MG63 (cell line): Measurements from ENCODE around the gene NAPB. TPM values are rescaled to one million over a fixed set of nuclear protein-coding genes. Genes with fewer than 3 reads are reported as not detected.

Source experiments
- DNase-seq: peaks from one replicate; pipeline ENCODE4 v3.0.0-alpha.2; 2020
- H3K27me3 ChIP-seq: fragments of 250-450 bp; sonication (Bioruptor Pico); 2 replicates; pipeline ENCODE4 v1.5.1; 2020; ENCODE audit warnings: mild to moderate bottlenecking, moderate library complexity
- H3K36me3 ChIP-seq: fragments of 250-450 bp; sonication (Bioruptor Pico); 2 replicates; pipeline ENCODE4 v1.5.1; 2020; ENCODE audit warnings: mild to moderate bottlenecking, moderate library complexity
- H3K4me3 ChIP-seq: fragments of 250-450 bp; sonication (Bioruptor Pico); 2 replicates; pipeline ENCODE4 v1.5.1; 2020; ENCODE audit warnings: mild to moderate bottlenecking, moderate library complexity
- H3K9me3 ChIP-seq: fragments of 250-450 bp; sonication (Bioruptor Pico); 2 replicates; pipeline ENCODE4 v1.5.1; 2020; ENCODE audit warnings: mild to moderate bottlenecking, moderate library complexity
- total RNA-seq: library from RNA; depleted of rRNA; stranded (reverse); fragments of >200 nt; shearing (Covaris generic); gene quantifications from 2 replicates; pipeline ENCODE4 v1.2.3, GENCODE V29; 2014; ENCODE audit warnings: low replicate concordance

NAPB gene
- total RNA-seq, 1 experiment from 2014 or later, result 0.82 TPM

- Histone ChIP-seq H3K9me3 (no peaks in the 10 kb centered on the region), H3K4me3 (no peak overlapping the region), H3K36me3 (no peaks in the 10 kb centered on the region), H3K27me3 (no peaks in the 10 kb centered on the region)
- DNase-seq, result no peak
These were observed 6.6 kb downstream of the NAPB start for GRCh38 chr20:23414526-23415188.

- Histone ChIP-seq H3K9me3 (no peaks in the 10 kb centered on the region), H3K27me3 (no peaks in the 10 kb centered on the region), H3K4me3 (no peak overlapping the region), H3K36me3 (no peaks in the 10 kb centered on the region)
- no peak for DNase-seq
These were observed 7.3 kb downstream of the NAPB start for GRCh38 chr20:23413862-23414422.

- DNase-seq, result no peak
- no peaks in the 10 kb centered on the region for H3K9me3 ChIP-seq
These were observed 9.3 kb downstream of the NAPB start for GRCh38 chr20:23412026-23412425.

GRCh38 chr20:23410916-23411695, 10.2 kb downstream of the NAPB start:
- no peaks in the 10 kb centered on the region for H3K36me3 ChIP-seq
- no peaks in the 10 kb centered on the region for H3K27me3 ChIP-seq
- DNase-seq, result no peak
- H3K4me3 ChIP-seq, result no peak overlapping the region
- no peaks in the 10 kb centered on the region for H3K9me3 ChIP-seq

More at GRCh38 chr20:23412026-23412425, 9.3 kb downstream of the NAPB start:
- H3K27me3 ChIP-seq, result no peaks in the 10 kb centered on the region
- no peak overlapping the region for H3K4me3 ChIP-seq
- no peaks in the 10 kb centered on the region for H3K36me3 ChIP-seq

- no peaks in the 10 kb centered on the region for H3K27me3 ChIP-seq
- no peaks in the 10 kb centered on the region for H3K36me3 ChIP-seq
- DNase-seq, result no peak
- no peak overlapping the region for H3K4me3 ChIP-seq
- H3K9me3 ChIP-seq, result no peaks in the 10 kb centered on the region
These were observed 11.5 kb downstream of the NAPB start for GRCh38 chr20:23409800-23410199.

- H3K36me3 ChIP-seq, result no peaks in the 10 kb centered on the region
- H3K9me3 ChIP-seq, result no peaks in the 10 kb centered on the region
- H3K27me3 ChIP-seq, result no peaks in the 10 kb centered on the region
- H3K4me3 ChIP-seq, result no peak overlapping the region
- DNase-seq, result no peak
These were observed 12.3 kb downstream of the NAPB start for GRCh38 chr20:23408957-23409356.

- no peaks in the 10 kb centered on the region for H3K36me3 ChIP-seq
- no peak overlapping the region for H3K4me3 ChIP-seq
- no peaks in the 10 kb centered on the region for H3K9me3 ChIP-seq
- no peak for DNase-seq
- no peaks in the 10 kb centered on the region for H3K27me3 ChIP-seq
These were observed 13.4 kb downstream of the NAPB start for GRCh38 chr20:23407781-23408464.

- no peaks in the 10 kb centered on the region for H3K27me3 ChIP-seq
These were observed 14.4 kb downstream of the NAPB start for GRCh38 chr20:23406880-23407279.

GRCh38 chr20:23404196-23404595, 17.1 kb downstream of the NAPB start:
- no peaks in the 10 kb centered on the region for H3K27me3 ChIP-seq
- DNase-seq, result no peak
- no peak overlapping the region for H3K4me3 ChIP-seq

More at GRCh38 chr20:23406880-23407279, 14.4 kb downstream of the NAPB start:
- Histone ChIP-seq H3K9me3 (no peaks in the 10 kb centered on the region), H3K4me3 (no peak overlapping the region), H3K36me3 (no peaks in the 10 kb centered on the region)
- DNase-seq, result no peak

GRCh38 chr20:23403751-23404150, 17.5 kb downstream of the NAPB start:
- no peaks in the 10 kb centered on the region for H3K9me3 ChIP-seq
- no peaks in the 10 kb centered on the region for H3K36me3 ChIP-seq
- H3K4me3 ChIP-seq, result no peak overlapping the region
- no peak for DNase-seq
- no peaks in the 10 kb centered on the region for H3K27me3 ChIP-seq

More at GRCh38 chr20:23404196-23404595, 17.1 kb downstream of the NAPB start:
- H3K36me3 ChIP-seq, result no peaks in the 10 kb centered on the region
- H3K9me3 ChIP-seq, result no peaks in the 10 kb centered on the region

- H3K27me3 ChIP-seq, result no peaks in the 10 kb centered on the region
- no peak for DNase-seq
- H3K4me3 ChIP-seq, result no peak overlapping the region
- no peaks in the 10 kb centered on the region for H3K9me3 ChIP-seq
- no peaks in the 10 kb centered on the region for H3K36me3 ChIP-seq
These were observed 20.2 kb downstream of the NAPB start for GRCh38 chr20:23401051-23401450.

- DNase-seq, result no peak
- H3K27me3 ChIP-seq, result no peaks in the 10 kb centered on the region
- no peaks in the 10 kb centered on the region for H3K9me3 ChIP-seq
- no peak overlapping the region for H3K4me3 ChIP-seq
- H3K36me3 ChIP-seq, result no peaks in the 10 kb centered on the region
These were observed 21.6 kb downstream of the NAPB start for GRCh38 chr20:23399568-23400241.

GRCh38 chr20:23397961-23398360, 23.3 kb downstream of the NAPB start:
- DNase-seq, result no peak
- Histone ChIP-seq H3K36me3 (no peaks in the 10 kb centered on the region), H3K27me3 (no peaks in the 10 kb centered on the region)

GRCh38 chr20:23396950-23397627, 24.2 kb downstream of the NAPB start:
- Histone ChIP-seq H3K36me3 (no peaks in the 10 kb centered on the region), H3K4me3 (no peak overlapping the region), H3K27me3 (no peaks in the 10 kb centered on the region), H3K9me3 (no peaks in the 10 kb centered on the region)
- no peak for DNase-seq

More at GRCh38 chr20:23397961-23398360, 23.3 kb downstream of the NAPB start:
- Histone ChIP-seq H3K4me3 (no peak overlapping the region), H3K9me3 (no peaks in the 10 kb centered on the region)

- no peak for DNase-seq
- Histone ChIP-seq H3K4me3 (no peak overlapping the region), H3K27me3 (no peaks in the 10 kb centered on the region), H3K36me3 (no peaks in the 10 kb centered on the region; the same call in 1 of the 2 replicates), H3K9me3 (no peaks in the 10 kb centered on the region)
These were observed 27.1 kb downstream of the NAPB start for GRCh38 chr20:23393996-23394775.
